Astrocyte (in vitro differentiated cells and primary cell): ENCODE measurements around the gene FOXN4. TPM values are rescaled to one million over a fixed set of nuclear protein-coding genes. Genes with fewer than 3 reads are reported as not detected.

Experiments used
- DNase-seq: peaks from one replicate; pipeline ENCODE4 v3.0.0-alpha.2; 2010; ENCODE audit warnings: low read depth
- FAIRE-seq: peaks from 2 replicates; lab custom pipeline; 2011; peaks lifted over from hg19 to GRCh38; lab: Jason Lieb, UNC
- H2AFZ ChIP-seq: 2 replicates; pipeline ENCODE4 v1.6.0; 2012; ENCODE audit warnings: low read depth, low read length, inconsistent platforms
- H3K27ac ChIP-seq: 2 replicates; pipeline ENCODE4 v1.5.1; 2011; ENCODE audit warnings: low read depth, low read length, inconsistent platforms
- H3K27me3 ChIP-seq: 2 replicates; pipeline ENCODE4 v1.6.0; 2011; ENCODE audit warnings: low read length, inconsistent platforms; ENCODE audit not compliant: insufficient read depth
- H3K36me3 ChIP-seq: 2 replicates; pipeline ENCODE4 v1.5.1; 2011; ENCODE audit warnings: low read length, inconsistent platforms; ENCODE audit not compliant: insufficient read depth
- H3K4me1 ChIP-seq: 2 replicates; pipeline ENCODE4 v1.5.1; 2011; ENCODE audit warnings: low read length, inconsistent platforms; ENCODE audit not compliant: insufficient read depth
- H3K4me2 ChIP-seq: 2 replicates; pipeline ENCODE4 v1.6.0; 2012; ENCODE audit warnings: low read length, inconsistent platforms
- H3K4me3 ChIP-seq: 2 replicates; pipeline ENCODE4 v1.5.1; 2011; ENCODE audit warnings: low read depth, mild to moderate bottlenecking, low read length, inconsistent platforms; ENCODE audit not compliant: insufficient read depth
- H3K79me2 ChIP-seq: 2 replicates; pipeline ENCODE4 v1.6.0; 2012; ENCODE audit warnings: mild to moderate bottlenecking, low read length, inconsistent platforms; ENCODE audit not compliant: insufficient read depth
- H3K9ac ChIP-seq: 2 replicates; pipeline ENCODE4 v1.6.0; 2012; ENCODE audit warnings: mild to moderate bottlenecking, low read length, inconsistent platforms
- H3K9me3 ChIP-seq: 2 replicates; pipeline ENCODE4 v1.5.1; 2012; ENCODE audit warnings: low read depth, mild to moderate bottlenecking, low read length, inconsistent platforms; ENCODE audit not compliant: insufficient read depth
- H4K20me1 ChIP-seq: 2 replicates; pipeline ENCODE4 v1.6.0; 2012; ENCODE audit warnings: low read length, inconsistent platforms; ENCODE audit not compliant: insufficient read depth
- H3K27ac Mint-ChIP-seq: one replicate; pipeline ENCODE4 v1.8.0; 2021; ENCODE audit warnings: mild to moderate bottlenecking, mixed read lengths; ENCODE audit not compliant: unreplicated experiment
- H3K27me3 Mint-ChIP-seq: one replicate; pipeline ENCODE4 v1.8.0; 2021; ENCODE audit warnings: low read depth, mixed read lengths; ENCODE audit not compliant: unreplicated experiment
- H3K36me3 Mint-ChIP-seq: one replicate; pipeline ENCODE4 v1.8.0; 2021; ENCODE audit warnings: low read depth, mixed read lengths; ENCODE audit not compliant: unreplicated experiment
- H3K4me1 Mint-ChIP-seq: one replicate; pipeline ENCODE4 v1.8.0; 2021; ENCODE audit warnings: low read depth, mixed read lengths; ENCODE audit not compliant: unreplicated experiment
- H3K4me3 Mint-ChIP-seq: one replicate; pipeline ENCODE4 v1.8.0; 2021; ENCODE audit warnings: mild to moderate bottlenecking, moderate library complexity, mixed read lengths; ENCODE audit not compliant: unreplicated experiment
- H3K9me3 Mint-ChIP-seq: one replicate; pipeline ENCODE4 v1.8.0; 2021; ENCODE audit warnings: mild to moderate bottlenecking, mixed read lengths; ENCODE audit not compliant: unreplicated experiment
- EZH2 ChIP-seq: IDR thresholded peaks from 2 replicates; pipeline ENCODE4 v1.6.1; 2012; ENCODE audit warnings: mild to moderate bottlenecking, low read length, inconsistent platforms; ENCODE audit not compliant: insufficient read depth
- total RNA-seq: library from RNA; stranded (reverse); gene quantifications from 2 replicates; pipeline ENCODE4 v1.2.1, GENCODE V29; 2021
- TF ChIP-seq, protein P1 (sequence below): IDR thresholded peaks from 2 replicates; pipeline ENCODE4 v1.5.1; 2011; ENCODE audit warnings: low read depth, mild to moderate bottlenecking, inconsistent platforms, low read length, moderate library complexity; ENCODE audit not compliant: insufficient read depth

The FOXN4 gene
- total RNA-seq, 1 donor from 2014 or later = not detected

DNA sequence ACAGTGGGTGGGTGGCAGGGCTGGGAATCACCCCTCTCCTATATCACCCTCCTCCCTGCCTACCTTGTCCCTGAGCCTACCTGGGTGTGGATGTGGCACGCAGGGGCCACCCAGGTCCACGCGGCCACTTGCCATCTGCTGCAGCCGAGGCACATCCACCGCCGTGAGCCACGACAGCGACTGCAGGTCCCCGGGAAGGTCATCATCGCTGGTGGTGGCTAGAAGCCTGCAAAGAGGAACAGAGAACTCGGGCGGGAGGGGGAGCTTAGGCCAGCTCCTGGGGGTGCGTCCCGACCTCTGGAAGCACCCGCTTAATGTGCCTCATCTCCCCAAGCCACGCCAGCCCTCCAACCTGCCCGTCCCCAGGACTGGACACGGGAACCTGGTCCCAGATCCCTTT, 19.0 kb downstream of the FOXN4 start:
- Mint-ChIP-seq H3K27ac (no peak overlapping the region), H3K27me3 (peaks cover 49% of the 10 kb centered on the region), H3K9me3 (no peaks in the 10 kb centered on the region), H3K4me1 (no peaks in the 10 kb centered on the region), H3K36me3 (no peaks in the 10 kb centered on the region), H3K4me3 (no peak overlapping the region)
- H3K4me1 ChIP-seq = peaks cover 3% of the 10 kb centered on the region
- H3K9me3 ChIP-seq = no peaks in the 10 kb centered on the region
- DNase-seq (no peak), FAIRE-seq (no peak)
- H3K27me3 ChIP-seq = peaks cover 5% of the 10 kb centered on the region
- H2AFZ ChIP-seq = no peak overlapping the region
- TF ChIP-seq, protein P1, sequence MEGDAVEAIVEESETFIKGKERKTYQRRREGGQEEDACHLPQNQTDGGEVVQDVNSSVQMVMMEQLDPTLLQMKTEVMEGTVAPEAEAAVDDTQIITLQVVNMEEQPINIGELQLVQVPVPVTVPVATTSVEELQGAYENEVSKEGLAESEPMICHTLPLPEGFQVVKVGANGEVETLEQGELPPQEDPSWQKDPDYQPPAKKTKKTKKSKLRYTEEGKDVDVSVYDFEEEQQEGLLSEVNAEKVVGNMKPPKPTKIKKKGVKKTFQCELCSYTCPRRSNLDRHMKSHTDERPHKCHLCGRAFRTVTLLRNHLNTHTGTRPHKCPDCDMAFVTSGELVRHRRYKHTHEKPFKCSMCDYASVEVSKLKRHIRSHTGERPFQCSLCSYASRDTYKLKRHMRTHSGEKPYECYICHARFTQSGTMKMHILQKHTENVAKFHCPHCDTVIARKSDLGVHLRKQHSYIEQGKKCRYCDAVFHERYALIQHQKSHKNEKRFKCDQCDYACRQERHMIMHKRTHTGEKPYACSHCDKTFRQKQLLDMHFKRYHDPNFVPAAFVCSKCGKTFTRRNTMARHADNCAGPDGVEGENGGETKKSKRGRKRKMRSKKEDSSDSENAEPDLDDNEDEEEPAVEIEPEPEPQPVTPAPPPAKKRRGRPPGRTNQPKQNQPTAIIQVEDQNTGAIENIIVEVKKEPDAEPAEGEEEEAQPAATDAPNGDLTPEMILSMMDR = no peak
- no peak for TF ChIP-seq EZH2
- no peak overlapping the region for H3K4me3 ChIP-seq
- no peak overlapping the region for H3K4me2 ChIP-seq
- H3K9ac ChIP-seq = no peak overlapping the region
- no peak overlapping the region for H3K27ac ChIP-seq
- H4K20me1 ChIP-seq = no peaks in the 10 kb centered on the region
- no peaks in the 10 kb centered on the region for H3K36me3 ChIP-seq
- no peaks in the 10 kb centered on the region for H3K79me2 ChIP-seq

- Histone ChIP-seq H3K9me3 (no peaks in the 10 kb centered on the region), H3K9ac (no peak overlapping the region), H3K4me1 (peaks cover 3% of the 10 kb centered on the region), H3K27me3 (peaks cover 5% of the 10 kb centered on the region), H3K4me2 (no peak overlapping the region), H3K79me2 (no peaks in the 10 kb centered on the region), H4K20me1 (no peaks in the 10 kb centered on the region), H3K36me3 (no peaks in the 10 kb centered on the region), H3K4me3 (no peak overlapping the region), H3K27ac (no peak overlapping the region), H2AFZ (no peak overlapping the region)
- FAIRE-seq (no peak), DNase-seq (no peak)
- TF ChIP-seq, protein P1 = no peak
- no peak for TF ChIP-seq EZH2
- H3K27me3 Mint-ChIP-seq = peaks cover 44% of the 10 kb centered on the region
- H3K36me3 Mint-ChIP-seq = no peaks in the 10 kb centered on the region
- no peaks in the 10 kb centered on the region for H3K4me1 Mint-ChIP-seq
- H3K27ac Mint-ChIP-seq = no peak overlapping the region
- H3K9me3 Mint-ChIP-seq = no peaks in the 10 kb centered on the region
- no peak overlapping the region for H3K4me3 Mint-ChIP-seq
Measured at GRCh38 chr12:109289551-109289950, 19.5 kb downstream of the FOXN4 start.

GRCh38 chr12:109289004-109289403, 20.1 kb downstream of the FOXN4 start:
- H3K4me2 ChIP-seq = no peak overlapping the region
- H3K36me3 ChIP-seq = no peaks in the 10 kb centered on the region
- DNase-seq (no peak), FAIRE-seq (no peak)
- H3K9ac ChIP-seq = no peak overlapping the region
- no peaks in the 10 kb centered on the region for H3K79me2 ChIP-seq
- H3K4me3 ChIP-seq = no peak overlapping the region
- H3K27me3 Mint-ChIP-seq = peaks cover 43% of the 10 kb centered on the region
- no peaks in the 10 kb centered on the region for H3K36me3 Mint-ChIP-seq
- H3K4me1 ChIP-seq = peaks cover 3% of the 10 kb centered on the region
- no peaks in the 10 kb centered on the region for H3K9me3 Mint-ChIP-seq
- no peak overlapping the region for H3K4me3 Mint-ChIP-seq
- no peak overlapping the region for H3K27ac Mint-ChIP-seq
- H3K4me1 Mint-ChIP-seq = no peaks in the 10 kb centered on the region
- no peaks in the 10 kb centered on the region for H4K20me1 ChIP-seq
- TF ChIP-seq EZH2 = no peak
- TF ChIP-seq, protein P1 = no peak
- no peaks in the 10 kb centered on the region for H3K9me3 ChIP-seq
- H2AFZ ChIP-seq = no peak overlapping the region
- H3K27me3 ChIP-seq = peaks cover 5% of the 10 kb centered on the region
- H3K27ac ChIP-seq = no peak overlapping the region
